Cerebellar cortex (tissue), 1 donor: ENCODE measurements around the gene ABCB9.
A peak's percentile ranks its signal among the peaks of the same experiment; 100 is the strongest.
"Not testable (repeated sequence)": the region's sequence is repeated elsewhere in the genome, so short reads cannot be mapped to it uniquely, and the experiment has no call there.

Source experiments
- DNase-seq: peaks from one replicate; pipeline ENCODE4 v3.0.0-alpha.2; 2015; ENCODE audit warnings: low spot score

Gene ABCB9

DNA sequence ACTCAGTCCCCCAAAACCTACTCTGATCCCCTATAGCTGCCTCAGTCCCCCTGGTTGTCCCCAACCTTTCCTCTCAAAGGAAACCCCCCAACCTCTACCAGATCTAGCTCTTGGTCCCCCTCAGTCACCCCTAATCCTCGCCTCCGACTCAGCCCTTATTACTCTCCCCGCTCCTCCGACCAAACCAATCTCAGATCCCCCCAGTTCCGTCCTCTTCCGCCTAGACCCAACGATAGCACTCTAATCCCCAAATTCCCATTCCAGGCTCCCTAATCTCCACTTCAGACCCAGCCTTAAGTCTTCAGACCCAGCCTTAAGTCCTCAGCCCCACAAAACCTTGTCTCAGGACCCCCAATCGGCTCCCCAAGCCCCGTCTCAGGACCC lies 71.0 kb downstream of the ABCB9 start:
- DNase-seq = no peak

- no peak for DNase-seq
Observed at GRCh38 chr12:122894193-122895121, 71.8 kb downstream of the ABCB9 start.

DNA sequence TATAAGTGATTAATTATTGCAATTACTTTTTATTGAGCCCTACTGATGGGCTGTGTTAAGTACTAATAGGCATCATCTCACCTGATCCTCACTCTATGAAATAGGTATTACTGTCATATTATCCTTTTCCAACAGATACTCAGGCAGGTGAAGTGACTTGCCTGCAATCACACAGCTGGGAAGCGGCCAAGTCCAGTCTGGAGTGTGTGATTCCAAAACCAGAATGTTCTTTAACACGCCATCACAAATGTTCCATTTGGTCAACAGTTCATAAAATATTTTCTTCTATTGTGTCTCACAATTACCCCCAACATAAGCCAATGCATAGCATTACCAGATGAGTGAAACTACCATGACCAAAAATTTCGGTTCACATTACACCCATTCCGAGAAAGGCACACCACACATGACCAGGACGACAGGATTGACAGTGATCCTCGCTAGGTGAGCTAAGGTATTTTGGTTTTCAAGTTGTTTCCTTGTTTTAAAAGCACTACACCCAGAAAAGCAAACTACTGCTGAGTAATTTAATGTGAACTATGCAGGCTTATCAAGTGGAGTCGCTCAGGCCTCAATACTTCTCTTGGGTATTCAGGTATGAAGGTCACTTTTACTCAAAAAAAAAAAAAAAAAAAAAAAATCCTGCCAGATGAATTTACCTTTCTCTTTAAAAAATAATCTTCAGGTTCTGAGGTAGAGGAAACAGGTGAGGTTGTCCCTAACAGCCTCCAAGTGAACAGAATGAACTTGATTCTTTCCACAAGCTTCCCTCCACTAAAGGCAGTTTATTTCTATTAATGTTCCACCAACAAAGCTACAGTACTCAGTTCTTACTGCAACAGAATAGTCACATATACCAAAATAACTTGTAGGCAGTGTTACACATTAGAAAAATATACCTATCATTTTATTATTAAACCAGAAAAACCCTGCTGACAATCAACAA lies 72.8 kb downstream of the ABCB9 start:
- no peak for DNase-seq

- DNase-seq = not testable (repeated sequence)
Observed at GRCh38 chr12:122892724-122893123, 73.5 kb downstream of the ABCB9 start.

- DNase-seq = no peak
Observed at GRCh38 chr12:122891661-122892525, 74.4 kb downstream of the ABCB9 start.

GRCh38 chr12:122889761-122890520 lies 76.3 kb downstream of the ABCB9 start:
- no peak for DNase-seq

GRCh38 chr12:122888232-122888752 lies 78.0 kb downstream of the ABCB9 start:
- DNase-seq = peak; percentile 81

- no peak for DNase-seq
Observed at GRCh38 chr12:122887819-122888212, 78.4 kb downstream of the ABCB9 start.

DNA sequence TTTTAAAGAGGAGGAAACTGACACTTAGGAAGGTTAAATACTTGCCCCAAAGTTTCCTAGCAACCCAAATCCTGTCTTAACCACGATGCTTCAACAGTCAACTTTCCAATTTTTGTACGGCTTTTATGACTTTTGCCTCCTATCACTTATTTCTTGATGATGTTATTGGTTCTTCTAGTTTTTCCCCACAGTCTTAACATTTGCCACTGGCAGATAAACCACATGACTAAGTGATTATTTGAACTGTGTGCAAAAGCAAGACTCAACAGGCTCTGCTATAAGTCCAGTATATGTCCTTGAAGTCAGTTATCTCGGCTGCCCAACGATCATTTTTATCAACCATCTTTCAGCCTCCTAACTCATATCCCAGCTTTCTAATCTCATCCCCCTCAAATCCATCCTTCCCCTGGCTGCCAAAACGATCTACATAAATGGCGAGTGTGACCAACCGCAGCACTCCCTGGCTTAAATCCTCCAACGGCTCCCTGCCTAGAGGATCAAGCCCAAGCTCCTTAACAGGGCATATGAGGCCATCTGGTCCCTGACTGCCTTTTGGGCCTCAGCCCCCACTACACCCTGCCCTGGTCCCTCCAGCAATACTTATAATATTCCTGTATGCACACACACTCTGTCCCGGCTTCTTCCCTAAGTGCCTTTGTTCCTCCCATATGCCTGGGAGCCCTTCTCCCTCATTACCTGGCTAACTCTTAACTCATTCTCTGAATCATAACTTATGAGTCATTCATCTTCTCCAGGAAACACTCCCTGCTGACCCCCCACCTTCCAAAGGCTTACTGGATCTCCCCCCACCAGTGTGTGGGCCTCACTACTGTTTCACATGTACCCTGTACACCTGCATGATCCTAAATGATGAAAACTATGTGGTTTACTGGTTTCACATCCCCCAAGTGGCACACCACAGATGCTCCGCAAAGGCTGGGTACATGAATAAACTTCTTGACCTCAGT lies 79.1 kb downstream of the ABCB9 start:
- no peak for DNase-seq

- no peak for DNase-seq
Observed at GRCh38 chr12:122886161-122886560, 80.1 kb downstream of the ABCB9 start.

DNA sequence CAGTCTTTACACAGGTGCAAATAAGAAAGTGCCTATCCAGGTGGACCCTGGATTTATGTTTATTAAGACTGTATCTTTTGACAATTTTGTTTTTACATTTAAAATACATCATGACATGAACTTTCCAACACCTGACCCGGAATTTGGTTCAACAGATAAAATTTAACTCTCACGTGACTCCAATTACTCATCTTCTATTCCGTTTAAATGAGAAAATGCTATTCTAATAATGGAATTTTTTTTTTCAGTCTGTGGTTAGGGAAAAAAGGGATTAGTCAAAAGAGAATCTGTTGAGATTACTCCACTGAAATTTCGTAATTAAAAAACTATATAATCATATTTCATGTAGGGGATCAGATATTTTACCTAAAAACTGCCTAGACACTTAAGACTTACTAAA lies 81.4 kb downstream of the ABCB9 start:
- no peak for DNase-seq

DNA sequence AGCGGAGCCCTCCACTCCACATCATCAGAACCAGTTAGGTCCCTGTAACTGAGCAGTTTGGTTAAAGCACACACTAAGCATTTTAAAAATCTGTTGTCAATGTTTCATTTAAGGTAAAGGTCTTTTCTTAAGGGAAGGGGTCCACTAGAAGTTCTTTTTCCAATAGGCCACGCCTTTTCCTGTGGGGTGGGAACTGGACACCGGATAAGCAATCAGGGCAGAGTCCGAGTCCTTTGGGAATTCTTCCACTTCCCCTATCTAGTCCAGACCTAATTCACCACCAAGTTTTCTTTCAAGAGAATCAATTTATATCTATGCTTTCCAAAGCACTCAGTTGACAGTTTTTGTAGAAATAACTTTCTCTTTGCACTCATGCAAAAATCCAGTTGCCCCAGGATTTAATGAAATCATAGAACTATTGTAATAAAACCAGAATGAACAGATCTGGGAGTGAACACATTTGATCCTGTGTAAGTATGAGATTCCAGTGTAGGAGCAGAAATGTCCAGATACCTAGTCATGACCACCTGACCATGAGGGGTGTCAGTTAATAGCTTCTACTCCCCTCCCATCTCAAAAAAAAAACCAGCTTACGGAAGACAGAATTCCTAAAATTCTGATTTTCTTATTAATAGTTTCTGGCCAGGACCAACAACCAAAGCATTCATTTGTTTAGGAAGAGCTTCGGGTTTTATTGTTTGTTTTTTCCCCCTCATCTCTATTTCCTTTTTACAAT lies 82.0 kb downstream of the ABCB9 start:
- no peak for DNase-seq

- DNase-seq = no peak
Observed at GRCh38 chr12:122882908-122883558, 83.2 kb downstream of the ABCB9 start.

DNA sequence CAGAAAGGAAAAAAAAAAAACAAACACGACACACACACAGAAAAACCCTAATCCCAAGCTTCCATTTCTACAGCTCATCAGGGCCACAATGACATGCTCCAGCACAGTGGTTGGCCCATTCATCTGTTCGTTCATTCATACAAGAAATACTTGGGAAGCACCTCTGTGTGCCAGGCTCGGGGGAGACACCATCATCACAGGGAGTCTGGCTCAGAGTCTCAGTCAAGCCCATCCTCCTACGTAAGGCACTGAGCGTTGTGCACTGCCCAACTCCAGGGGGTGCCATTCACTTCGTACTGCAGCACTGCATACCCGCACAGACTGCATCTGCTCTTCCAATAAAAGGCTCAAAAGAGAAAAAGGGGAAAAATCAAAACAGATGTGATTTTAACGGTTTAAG lies 85.6 kb downstream of the ABCB9 start:
- peak; percentile 51 for DNase-seq

DNA sequence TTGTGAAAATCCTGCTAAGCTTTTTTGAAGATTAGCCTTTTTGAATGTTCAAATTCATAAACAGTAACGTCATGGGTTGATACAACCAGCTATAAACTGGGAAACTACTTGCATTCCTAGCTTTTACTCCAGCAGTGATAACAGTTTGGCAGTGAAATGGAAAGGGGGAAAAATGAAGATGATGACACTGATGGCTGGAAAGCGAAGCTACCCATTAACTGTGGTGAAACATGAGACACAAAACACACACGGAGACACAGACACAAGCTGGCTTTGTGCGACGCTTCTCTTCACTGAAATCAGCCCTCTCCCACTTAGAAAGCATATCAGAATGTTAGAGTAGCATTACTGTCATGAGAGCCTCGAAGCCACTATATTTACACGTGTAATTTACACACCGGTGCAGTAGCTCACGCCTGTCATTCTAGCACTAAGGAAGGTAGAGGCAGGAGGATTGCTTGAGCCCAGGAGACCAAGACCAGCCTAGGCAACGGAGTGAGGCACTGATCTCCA lies 86.1 kb downstream of the ABCB9 start:
- DNase-seq = no peak
